ENCODE measurements around the gene FOXC2.

Gene FOXC2

DNA sequence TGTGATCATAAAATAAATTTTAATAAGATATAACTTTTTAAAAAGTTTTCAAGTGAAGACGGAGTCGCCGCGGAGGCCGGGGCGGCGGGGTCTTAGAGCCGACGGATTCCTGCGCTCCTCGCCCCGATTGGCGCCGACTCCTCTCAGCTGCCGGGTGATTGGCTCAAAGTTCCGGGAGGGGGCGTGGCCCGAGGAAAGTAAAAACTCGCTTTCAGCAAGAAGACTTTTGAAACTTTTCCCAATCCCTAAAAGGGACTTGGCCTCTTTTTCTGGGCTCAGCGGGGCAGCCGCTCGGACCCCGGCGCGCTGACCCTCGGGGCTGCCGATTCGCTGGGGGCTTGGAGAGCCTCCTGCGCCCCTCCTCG is at the start of gene FOXC2:
TSS of gene FOXC2 (plus strand) at position 229 of the 365 bp plus-strand sequence. CDS start 507 bp downstream, outside the sequence.
- DNase-seq: no peak

DNA sequence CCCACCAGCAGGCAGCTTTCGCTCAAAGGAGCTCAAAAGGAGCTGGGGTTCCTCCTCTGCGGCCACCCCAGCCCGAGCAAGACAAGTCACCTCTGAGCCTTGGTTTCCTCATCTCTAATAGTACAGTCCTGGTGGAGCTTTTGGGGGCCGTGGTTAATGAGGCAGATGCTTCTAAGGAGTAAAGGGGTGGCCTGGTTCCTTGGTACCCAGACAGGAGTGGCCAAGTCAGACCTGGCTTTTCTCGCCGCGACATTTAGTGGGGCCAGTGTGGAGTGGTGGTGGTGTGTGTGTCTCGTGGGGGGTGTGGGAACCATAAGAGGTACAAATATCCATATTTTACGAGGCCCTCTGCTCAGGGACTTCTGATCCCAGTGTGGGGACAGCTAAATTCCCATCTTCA is 49.6 kb upstream of the FOXC2 start:
- DNase-seq: no peak

DNA sequence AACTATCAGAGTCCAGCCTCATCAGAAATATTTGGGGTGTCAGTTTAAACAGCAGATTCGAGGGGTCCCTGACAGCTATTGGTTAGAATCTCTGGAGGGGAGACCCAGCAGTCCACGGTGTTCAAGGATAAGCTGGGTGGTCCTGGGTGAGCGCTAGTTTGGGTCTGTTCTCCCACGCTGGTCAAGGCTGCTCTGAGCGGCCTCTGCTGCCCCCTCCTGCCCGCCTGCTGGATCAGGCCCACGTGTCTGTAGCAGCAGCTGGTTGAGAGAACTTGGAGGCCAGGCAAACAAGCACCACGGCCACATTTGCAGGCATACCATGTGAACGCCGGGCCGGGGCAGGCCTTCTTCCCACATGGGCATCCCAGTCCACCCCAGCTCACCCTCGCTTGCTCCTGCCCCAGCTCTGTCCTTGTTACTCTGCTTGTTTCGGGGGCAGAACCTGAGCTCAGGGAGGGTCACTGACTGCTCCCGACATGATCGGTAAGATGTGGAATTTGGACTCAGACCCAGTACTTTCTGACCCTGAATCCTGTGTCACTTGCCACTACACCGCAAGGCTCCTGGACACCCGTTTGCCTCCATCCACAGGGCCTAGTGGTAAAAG is 48.9 kb upstream of the FOXC2 start:
- DNase-seq: peak; percentile 37 to 39

DNA sequence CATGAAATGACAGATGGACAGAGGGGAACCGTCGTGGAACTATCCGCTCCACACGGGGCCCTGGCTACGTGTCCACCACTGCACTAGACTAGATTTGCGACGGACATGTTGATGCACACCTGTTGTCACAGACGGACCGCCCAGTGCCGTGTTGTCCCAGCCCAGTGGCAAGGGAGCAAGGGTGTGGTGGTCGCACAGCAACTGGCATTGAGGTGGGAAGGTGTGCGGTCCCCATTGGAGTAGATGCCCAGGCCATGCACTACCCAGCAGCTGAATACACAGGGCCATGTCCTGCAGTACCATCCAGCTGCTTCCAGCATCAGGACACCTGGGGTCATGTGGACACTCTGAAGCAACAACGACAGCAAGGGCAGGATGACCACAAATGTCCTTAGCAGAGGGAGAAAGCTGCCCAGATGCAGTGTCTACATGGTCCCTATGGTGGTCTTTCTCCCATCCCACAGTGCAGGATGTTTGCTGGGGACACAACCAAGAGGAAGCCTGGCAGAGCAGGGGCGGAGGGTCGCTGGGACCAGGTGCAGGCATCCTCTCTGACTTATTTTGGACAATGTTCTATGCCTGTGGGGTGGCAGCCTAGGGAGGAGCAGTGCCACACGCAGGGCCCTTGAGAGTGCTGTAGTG is 47.5 kb upstream of the FOXC2 start:
- no peak for DNase-seq

DNA sequence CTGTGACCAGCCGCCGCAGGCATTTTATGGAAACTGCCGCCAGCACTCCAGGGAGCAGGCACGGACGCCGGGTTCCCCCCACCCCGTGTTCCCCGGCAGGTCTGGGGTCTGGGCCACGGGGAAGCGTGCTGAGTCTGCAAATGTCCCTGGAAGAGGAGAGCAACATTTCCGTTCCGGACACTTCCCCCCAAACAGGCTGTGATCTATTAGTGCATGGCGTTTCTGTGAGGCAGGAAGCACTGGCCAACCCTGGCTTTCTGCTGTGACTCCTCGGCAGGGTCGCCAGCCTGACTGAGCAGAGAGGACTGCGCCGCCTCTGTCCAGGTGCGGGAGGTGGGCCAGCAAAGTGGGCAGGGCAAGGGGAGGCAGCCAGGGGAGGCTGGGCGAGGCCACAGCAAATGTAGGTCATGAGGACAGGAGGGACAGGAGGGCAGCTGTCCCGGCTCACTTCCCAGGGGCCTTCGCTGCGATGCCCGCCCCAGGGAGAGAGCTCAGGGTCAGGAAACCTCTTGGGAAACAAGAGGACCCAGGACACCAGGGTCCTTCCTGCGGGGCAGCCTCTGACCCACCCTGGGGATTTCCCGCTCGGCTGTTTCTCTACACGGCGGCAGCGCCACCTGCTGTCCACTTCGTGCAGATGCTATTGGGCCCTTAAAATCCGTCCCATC is 46.8 kb upstream of the FOXC2 start:
- peak; percentile 34 to 57 for DNase-seq

DNA sequence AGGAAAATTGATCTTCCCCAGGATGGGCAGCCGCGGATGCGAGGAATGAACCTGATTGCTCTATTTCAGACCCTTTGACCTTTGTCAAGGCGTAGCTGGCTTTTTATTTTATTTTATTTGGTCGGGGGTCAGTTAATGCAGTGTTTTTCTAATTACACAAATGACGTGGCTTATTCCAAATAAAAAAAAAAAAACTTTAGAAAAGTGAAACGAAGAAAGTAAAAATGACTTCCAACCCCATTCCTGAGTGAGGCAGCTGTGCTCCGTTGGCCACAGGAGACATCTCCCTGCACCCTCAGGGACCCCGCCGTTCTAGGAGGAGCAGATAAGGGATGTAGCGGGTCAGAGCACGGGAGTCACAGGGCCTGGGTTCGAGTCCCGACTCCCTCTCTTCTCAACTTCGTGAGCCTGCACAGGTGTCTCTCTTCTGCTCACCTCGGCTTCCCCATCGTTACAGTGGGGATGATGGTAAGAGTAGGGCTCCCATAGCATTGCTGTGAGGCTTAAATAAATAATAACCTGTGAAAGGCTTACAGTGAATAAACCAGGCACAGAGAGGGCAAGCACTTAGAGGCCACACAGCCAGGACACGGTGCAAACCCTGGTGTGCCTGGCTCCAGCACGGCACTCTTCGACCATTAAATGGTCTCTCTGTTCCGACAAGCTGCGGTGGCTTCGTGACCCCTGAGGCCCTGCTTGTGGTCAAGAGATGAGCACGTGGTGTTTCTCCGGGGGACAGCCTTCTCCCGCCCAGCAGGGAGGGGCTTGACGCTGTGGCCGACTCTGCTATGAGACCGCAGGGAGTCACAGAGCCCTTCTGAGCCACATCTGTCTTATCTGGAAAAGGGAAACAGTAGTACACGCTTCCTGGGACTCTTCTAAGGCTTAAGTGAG is 46.1 kb upstream of the FOXC2 start:
- peak in 1 of 2 experiments; percentile 4 for DNase-seq

DNA sequence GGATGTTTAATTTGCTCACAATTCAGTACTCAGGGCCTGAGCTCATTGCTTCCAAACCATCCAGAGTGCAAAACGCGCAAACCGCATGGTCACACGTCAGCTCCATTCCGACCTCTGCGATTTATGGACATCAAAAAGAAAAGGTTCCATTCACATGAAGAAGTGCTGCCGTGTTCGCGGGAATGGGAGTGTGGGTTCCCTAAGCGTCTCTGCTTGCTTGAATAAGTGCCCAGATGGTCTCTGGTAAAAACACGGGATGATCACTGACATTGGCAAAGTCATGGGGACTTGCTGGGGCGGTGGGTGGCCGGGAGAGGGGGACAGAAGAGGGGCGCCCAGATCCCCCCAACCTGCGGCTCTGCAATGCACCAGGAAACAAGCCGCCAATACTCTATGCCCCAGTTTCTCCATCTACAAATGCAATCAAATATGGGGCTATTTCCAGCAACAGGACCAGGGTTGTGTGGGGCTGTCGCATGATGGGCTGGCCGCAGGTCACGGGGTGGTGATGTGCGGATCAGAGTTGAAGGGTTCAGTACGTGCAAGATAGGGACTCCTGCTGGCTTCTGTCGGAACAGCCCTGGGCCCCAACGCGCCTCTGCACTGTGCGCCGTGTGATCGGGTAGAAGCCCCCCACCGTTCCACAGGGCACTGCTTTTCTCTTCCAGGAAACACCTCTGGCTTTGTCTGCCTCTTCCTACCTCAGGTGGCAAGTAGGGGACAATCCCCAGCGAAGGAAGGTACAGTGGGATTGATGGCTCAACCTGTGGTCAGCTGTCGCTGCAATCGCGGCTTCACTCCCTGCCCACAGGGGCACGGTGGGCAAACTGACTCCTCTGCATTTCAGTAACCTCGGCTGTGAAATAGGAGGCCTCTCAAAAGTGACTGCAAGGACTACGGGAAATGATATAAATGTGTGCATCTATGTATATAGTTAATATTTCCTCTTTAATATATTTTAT is 45.1 kb upstream of the FOXC2 start:
- DNase-seq: no peak

DNA sequence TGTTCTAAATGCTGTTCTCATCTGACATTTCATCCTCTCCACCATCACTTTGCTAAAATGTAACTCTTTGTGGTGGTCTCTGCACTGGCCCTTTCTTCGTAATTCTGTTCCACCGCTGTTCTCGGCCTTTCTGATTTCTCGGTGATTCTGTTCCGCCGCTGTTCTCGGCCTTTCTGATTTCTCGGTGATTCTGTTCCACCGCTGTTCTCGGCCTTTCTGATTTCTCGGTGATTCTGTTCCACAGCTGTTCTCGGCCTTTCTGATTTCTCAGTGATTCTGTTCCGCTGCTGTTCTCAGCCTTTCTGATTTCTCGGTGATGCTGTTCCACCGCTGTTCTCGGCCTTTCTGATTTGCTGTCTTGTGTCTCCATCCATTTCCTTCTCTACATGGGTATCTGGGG is 44.0 kb upstream of the FOXC2 start:
- no peak for DNase-seq

DNA sequence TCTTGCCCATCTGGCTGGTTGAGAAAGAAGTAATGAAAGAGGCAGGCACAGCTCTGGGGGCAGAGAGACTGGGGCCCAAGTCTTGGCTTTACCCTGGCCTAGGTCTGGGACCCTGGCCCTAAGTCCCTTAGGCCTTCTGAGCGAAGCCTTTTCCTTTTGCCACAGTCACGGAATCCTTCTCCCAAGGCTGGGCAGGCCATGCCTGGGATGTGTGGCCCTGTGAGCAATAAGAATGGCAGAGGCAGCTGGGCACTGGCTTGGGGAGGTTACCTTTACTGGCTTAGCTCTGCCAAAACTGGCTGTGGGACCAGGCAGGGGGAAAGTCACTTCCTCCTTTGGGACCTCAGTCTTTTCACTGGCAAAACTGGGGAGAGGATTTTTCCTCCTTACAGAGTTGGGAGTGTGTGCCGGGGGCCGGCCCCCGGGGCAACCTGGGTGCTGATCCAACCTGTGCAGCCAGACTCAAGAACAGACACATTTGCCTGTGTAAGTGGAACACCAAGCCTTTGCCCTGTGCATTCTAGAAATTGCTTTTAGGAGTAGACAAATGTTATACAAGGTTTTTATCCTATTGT is 43.4 kb upstream of the FOXC2 start:
- DNase-seq: no peak

DNA sequence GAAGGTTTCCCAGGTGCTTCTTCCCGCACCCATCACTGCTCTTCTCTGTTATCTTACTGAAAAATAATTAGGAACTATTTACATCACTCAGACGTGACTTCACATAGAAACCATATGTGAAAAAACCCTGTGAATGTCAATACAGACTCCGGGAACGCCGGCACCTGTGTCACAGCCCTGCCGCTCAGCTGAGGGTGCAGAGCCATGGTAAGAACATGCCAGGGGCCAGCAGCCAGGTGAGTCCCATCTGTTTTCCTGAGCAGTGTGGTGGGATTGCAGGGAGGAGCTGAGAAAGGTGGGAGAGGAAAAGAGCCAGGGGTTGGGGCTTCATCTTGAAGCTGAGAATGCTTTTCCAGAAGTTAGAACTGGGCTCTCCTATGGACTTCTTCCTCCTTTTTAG is 42.6 kb upstream of the FOXC2 start:
- DNase-seq: no peak

DNA sequence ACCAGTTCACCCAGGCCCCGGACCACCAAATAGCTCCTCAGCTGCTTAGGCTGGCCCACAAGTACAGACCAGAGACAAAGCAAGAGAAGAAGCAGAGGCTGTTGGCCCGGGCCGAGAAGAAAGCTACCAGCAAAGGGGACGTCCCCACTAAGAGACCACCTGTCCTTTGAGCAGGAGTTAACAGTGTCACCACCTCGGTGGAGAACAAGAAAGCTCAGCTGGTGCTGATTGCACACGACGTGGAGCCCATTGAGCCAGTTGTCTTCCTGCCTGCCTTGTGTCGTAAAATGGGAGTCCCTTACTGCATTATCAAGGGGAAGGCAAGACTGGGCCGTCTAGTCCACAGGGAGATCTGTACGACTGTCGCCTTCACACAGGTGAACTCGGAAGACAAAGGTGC is 40.9 kb upstream of the FOXC2 start:
- no peak for DNase-seq

DNA sequence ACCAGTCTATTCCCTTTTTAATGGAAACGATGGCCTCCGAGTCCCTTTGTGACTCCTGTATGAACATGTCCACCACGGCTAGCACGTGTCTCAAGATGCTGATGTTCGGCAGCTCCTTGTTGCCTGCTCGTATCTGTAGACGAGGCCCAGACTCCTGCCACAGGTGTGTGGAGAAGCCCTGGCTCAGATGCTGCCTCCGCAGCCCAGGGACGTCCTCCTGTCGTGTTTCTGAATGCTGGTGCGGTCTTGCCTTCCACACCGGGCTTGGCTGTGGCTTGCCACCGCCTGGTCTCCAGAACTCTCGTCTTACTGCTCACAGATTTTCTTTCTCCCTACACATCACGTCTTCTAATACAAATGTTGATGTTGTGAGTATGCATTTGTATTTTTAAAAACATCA is 39.3 kb upstream of the FOXC2 start:
- no peak for DNase-seq

DNA sequence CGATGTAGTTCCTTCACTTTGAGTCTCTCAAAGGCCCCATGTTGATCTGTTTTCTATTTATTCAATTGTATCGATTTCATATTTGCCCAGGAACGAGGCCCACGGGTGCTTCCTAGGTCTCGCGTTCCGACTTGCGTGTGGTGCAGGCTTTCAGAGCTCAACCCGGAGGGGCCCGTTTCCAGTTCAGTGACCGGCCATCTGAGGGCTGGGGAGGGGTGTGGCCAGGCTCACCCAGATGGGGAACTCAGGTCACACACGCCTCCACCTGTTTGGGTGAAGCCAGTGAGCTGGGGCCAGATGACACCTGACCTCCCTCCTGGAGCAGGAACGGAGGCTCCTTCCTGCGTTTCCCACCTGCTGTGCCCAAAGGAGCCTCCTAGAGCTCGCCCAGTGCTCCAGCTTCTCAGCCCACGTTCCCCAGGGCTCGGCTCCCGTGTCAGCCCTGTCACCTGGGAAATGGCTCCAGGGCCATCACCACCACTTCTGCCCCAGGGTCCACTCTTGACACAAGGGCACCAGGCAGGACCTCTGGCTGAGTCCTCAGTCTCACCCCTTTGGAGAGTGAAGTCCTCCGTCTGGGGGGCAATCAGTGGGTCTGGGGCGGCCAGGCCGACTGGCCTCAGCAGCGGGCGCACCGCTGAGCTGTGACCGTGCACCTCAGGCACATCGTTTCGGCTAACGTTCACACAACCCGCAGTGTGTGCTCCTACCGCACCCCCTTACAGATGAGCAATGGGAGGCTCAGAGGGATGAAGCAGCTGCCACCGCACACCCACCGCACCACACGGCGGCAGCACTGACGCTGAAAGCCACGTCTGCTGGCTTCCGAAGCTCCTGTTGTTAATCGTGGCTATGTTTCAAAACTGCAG is 38.3 kb upstream of the FOXC2 start:
- no peak for DNase-seq

DNA sequence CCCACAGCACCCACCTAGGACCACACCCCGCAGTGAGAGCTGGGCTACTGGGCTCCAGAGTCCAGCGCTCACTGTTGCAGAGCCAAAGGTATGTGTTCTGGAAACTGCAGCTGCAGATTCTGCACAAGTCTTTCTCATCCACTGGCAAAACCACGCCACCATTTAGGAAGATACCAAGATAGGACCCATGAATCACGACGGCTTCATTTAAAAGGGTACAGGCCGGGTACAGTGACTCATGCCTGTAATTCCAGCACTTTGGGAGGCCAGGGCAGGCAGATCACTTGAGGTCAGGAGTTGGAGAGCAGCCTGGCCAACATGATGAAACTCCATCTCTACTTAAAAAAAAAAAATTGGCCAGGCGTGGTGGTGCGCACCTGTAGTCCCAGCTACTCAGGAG is 37.5 kb upstream of the FOXC2 start:
- no peak for DNase-seq

DNA sequence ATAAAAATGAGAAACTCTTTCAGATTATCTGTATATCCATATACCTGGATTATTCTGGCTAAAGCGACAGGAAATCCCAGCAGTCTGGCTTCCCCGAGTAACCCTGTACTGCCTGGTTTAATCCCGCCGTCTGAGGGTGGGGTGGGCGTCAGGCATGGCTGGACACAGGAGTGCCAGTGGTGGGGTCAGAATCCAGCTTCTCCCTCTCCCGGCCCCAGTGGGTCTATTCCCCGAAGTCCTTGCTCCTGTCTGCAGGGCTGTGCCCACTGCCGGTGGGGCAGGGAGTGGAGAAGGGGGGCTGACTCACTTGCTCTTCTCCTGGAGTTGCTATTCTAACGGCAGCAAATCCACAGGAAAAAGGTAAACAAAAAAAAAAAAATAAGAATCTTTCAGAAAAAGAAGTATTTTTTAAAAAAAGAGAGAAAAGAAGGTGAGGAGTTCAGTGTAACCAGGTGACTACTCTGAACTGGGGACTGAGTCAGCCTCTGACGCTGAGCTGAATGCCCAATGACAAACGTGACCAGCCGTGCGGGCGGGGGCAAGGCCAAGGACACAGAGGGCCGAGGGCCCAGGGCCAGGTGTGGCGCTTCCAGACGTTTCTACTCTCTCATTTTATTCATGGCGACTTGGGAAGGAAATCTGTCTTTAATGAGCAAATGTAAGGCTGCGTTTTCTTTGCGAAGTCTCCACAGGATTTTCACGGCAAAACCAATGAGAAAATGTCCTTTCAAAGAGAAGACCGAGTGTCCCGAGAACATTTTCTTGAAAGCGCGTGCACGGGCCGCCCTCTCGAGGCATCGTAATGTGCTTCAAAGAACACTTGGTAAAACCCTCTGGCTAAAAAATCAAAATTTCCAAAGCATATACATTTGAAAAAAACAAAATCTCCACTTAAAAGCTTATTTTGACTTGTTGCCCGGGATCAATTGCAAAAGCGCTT is 36.1 kb upstream of the FOXC2 start:
- no peak for DNase-seq

DNA sequence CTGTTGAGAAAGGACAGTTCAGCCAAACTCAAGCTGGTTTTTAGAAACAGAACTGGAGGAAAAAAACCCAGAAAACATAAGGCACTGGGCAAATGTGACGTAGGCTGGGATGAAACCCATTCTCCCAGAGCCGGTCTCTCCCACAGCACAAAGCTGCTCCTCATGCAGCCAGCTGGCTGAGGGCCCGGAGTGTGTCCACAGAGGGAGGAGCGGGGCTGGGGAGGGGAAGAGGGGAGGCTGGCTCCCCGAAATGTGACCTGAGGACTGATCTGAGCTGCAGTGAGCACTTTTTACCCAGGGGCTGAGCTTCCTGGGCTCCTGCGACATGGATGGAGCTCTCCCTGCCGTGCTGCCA is 35.5 kb upstream of the FOXC2 start:
- no peak for DNase-seq

DNA sequence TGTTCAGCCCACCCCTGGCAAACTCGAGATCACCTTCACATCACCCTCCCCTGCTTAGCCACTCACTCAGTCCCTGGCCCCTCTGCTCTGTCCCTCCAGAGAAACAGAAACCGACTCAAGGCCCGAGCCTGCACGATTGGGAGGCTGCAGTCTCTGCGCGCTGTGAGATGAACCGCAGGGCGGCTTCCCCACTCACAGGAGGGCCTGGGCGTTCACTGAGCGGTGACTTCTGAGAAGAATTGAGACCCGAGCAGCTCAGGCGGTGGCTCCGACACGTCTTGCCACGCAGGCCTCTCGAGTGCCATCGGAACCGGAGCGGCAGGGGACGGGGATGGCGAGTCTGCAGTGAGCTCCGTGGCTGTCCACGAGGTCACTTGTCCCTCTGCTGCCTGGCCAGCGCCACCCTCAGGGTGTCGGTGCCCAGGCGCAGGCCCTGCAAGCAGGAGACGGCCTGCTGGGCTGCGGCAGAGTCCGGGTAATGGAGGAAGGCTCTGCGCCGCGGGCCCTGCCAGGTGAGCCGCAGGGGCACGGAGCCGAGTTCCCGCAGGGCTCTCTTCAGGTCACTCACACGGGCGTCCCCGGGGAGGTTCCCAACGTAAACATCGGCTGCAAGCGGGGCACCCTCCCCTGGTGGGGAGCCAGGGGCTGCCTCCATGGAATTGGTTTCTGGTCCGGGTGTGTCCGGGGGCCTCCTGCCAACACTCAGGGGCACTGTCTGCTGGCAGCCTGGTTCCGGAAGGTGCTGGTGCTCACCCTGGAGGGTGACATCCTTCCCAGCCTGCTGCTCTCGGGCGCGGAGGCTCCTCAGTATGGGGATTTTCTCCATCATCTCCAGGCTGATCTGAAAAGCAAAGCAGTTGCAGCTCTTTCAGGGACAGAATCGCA is 34.7 kb upstream of the FOXC2 start:
- DNase-seq: no peak

DNA sequence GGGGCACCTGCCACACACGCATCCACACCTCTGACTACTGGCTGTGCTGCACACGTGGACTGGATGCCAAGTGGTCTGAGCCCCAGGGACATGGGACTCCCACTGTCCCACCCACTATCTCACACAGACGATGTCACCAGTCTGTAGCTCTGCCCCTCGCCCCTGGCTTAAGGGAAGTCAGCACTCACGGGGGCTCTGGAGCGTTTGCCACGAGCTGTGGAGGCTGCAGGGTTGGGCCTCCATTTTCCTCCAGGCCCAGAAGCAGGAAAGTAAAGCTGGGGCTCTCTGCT is 34.2 kb upstream of the FOXC2 start:
- DNase-seq: no peak

DNA sequence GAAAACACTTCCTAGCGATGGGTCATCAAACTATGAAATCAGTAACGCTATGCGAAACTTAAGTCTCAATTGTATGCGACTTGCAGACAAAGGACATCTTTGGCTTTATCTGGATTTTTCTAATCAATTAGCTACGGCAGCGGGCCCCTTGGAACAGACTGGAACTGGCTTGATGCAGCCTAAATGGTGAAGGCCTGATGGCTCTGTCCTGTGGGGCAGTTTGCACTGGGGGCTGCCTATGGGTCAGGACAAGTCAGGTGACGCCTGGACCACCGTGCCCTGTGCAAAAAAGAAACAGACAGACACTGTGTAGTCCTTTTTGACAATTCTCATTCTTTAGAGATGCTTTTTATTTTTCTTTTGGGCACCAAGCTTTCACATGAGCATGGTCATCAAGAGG is 33.6 kb upstream of the FOXC2 start:
- DNase-seq: no peak

All from Kasumi-1 (cell line).